Prostate gland (tissue), 2 donors: ENCODE data around the gene LDB2.

ENCODE experiments used
- CTCF ChIP-seq, 4 experiments: fragments of 200-600 bp in 2 of 4; fragments of 450-650 bp in 2 of 4; sonication (generic) in 2 of 4; IDR thresholded peaks; 1 replicate in 3 of 4; 2 replicates in 1 of 4; pipeline ENCODE4 v1.5.1; 2016 to 2019; ENCODE audit warnings: antibody characterized with exemption in 4 of 4, mild to moderate bottlenecking in 2 of 4, moderate library complexity in 2 of 4
- POLR2A ChIP-seq: fragments of 450-650 bp; IDR thresholded peaks from one replicate; pipeline ENCODE4 v1.6.1; 2016; ENCODE audit warnings: antibody characterized with exemption, mild to moderate bottlenecking
- POLR2AphosphoS5 ChIP-seq: sonication (generic); formaldehyde crosslinking; IDR thresholded peaks from one replicate; pipeline ENCODE4 v1.6.1; 2017; ENCODE audit warnings: antibody characterized with exemption

GRCh38 chr4:16809943-16810342, 88.5 kb downstream of the LDB2 start:
- TF ChIP-seq CTCF (IDR thresholded peaks at IDR 0.05) (no peak), POLR2A (no peak), POLR2AphosphoS5 (no peak)
